ENCODE results near the gene ABHD17A.

Gene ABHD17A

GRCh38 chr19:1852581-1853128 is 32.6 kb downstream of the ABHD17A start:
- no peak for DNase-seq (ENCODE audit: extremely low read depth, low read depth)
- TF ChIP-seq CTCF (IDR thresholded peaks at IDR 0.05; ENCODE audit: low read depth, low read length): no peak

GRCh38 chr19:1851654-1852580 is 33.4 kb downstream of the ABHD17A start:
- TF ChIP-seq CTCF (IDR thresholded peaks at IDR 0.05; ENCODE audit: low read depth, low read length): no peak
- DNase-seq (ENCODE audit: extremely low read depth, low read depth): no peak

GRCh38 chr19:1850809-1851653 is 34.3 kb downstream of the ABHD17A start:
- no peak for TF ChIP-seq CTCF (IDR thresholded peaks at IDR 0.05; ENCODE audit: low read depth, low read length)
- no peak for DNase-seq (ENCODE audit: extremely low read depth, low read depth)

- no peak for DNase-seq (ENCODE audit: extremely low read depth, low read depth)
- TF ChIP-seq CTCF (IDR thresholded peaks at IDR 0.05; ENCODE audit: low read depth, low read length): no peak
These were observed 35.4 kb downstream of the ABHD17A start for GRCh38 chr19:1849886-1850398.

- no peak for TF ChIP-seq CTCF (IDR thresholded peaks at IDR 0.05; ENCODE audit: low read depth, low read length)
- DNase-seq (ENCODE audit: extremely low read depth, low read depth): no peak
These were observed 36.2 kb downstream of the ABHD17A start for GRCh38 chr19:1849132-1849474.

GRCh38 chr19:1848399-1849131 is 36.7 kb downstream of the ABHD17A start, which contains the start of gene REXO1:
REXO1 (minus strand) TSS chr19:1848483; CDS start chr19:1848358, 125 bp downstream.
- peak; percentile 80 for DNase-seq (ENCODE audit: extremely low read depth, low read depth)
- TF ChIP-seq CTCF (IDR thresholded peaks at IDR 0.05; ENCODE audit: low read depth, low read length): peak; percentile 87

Data from AG09319 (cell line).